GM18951 (cell line): ENCODE measurements around the gene PTGFRN.

ENCODE experiments used
- POLR2A ChIP-seq: IDR thresholded peaks from 4 replicates; pipeline ENCODE4 v1.6.1; 2011; ENCODE audit warnings: mild to moderate bottlenecking; ENCODE audit not compliant: insufficient read length, insufficient read depth; ENCODE audit errors: extremely low read depth
- in situ Hi-C: fragments of 300-500 bp; cut with MboI; formaldehyde crosslinking; loops from one replicate; pipeline ENCODE4 v1.12.0; 2022; ENCODE audit warnings: low sequenced_read_pairs, mixed read lengths, inconsistent platforms; ENCODE audit not compliant: unreplicated experiment

Gene PTGFRN

DNA sequence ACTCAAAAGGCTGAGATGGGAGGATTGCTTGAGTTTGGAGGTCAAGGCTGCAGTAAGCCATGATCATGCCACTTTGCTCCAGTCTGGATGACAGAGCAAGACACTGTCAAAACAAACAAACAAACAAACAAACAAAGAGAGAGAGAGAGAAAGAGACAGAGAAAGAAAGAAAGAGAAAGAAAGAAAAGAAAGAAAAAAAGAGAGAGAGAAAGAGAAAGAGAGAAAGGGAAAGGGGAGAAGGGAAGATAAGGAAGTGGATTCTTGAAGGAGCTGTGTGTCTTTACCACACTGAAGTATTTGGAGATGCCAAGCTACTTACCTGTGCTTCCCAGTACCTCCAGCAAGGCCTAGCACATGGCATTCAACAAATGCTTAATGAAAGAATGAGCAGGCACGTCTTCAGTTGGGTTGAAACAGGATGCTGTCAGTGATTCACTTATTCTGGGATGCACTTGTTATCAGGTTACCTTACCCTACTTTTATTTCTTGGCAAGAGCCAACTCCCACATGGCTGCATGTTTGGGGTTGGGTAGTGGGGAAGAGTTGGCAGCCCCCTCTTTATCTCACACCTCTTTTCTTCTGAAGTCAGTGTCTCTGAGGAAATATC lies 120.7 kb downstream of the PTGFRN start:
- TF ChIP-seq POLR2A, result no peak
- in situ Hi-C loops, result no loop called here

DNA sequence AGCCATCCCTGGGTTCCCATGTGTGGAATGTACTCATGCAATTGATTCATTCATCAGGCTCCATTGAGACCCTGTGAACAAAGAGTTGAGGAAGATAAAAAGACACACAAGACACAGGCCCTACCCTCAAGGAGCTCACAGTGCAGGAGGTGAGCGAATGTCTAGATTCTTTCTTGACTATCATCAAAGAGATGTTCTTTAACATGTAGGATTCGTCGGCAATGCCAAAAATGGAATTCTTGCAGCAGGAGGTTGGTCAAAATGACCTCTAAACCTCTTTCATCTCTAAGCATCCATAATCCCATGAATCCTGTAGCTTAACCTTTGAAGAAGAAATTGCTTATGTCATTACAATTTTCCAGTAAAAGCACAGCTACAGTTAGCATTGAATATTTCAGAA lies 122.5 kb downstream of the PTGFRN start:
- in situ Hi-C loops, result no loop called here
- no peak for TF ChIP-seq POLR2A

DNA sequence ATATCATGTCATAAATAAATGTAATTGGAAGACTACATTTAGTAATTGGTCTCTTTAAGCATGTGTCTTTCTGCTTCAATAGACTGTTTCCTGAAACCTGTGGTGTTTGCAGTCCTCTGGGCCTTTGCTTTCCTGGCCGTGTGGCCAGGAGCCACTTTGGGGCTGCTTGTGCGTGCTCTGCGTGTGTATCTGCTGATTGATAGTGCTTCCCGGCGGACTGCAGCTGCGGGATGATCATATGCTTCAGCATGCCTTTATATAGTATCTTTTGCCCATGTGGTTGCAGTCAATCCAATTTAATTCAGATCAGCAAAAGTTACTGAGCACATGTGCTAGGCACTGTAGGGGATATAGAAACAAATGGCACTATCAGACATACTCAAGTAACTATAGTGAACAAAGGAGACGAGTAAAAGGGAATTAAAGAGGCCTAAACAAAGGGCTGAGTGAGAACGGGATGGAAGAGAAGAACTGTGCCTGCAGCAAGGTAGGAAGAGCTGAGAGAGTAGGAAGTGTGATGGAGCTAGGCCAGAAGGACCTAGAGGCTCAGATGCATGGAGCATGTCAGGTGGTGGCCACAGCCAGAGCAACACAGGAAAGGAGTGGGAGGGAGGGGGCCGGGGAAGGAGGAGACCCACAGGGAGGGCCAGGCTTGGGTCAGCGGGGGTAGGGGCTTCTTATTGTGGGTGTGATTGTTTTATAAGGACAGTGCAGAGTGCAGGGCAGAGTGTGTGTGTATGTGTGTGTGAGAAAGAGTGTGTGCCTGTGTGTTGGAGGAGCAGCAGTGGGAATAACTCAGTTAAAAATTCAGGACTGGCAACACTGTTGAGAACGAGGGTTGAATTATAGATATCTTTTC lies 123.2 kb downstream of the PTGFRN start:
- TF ChIP-seq POLR2A, result no peak

DNA sequence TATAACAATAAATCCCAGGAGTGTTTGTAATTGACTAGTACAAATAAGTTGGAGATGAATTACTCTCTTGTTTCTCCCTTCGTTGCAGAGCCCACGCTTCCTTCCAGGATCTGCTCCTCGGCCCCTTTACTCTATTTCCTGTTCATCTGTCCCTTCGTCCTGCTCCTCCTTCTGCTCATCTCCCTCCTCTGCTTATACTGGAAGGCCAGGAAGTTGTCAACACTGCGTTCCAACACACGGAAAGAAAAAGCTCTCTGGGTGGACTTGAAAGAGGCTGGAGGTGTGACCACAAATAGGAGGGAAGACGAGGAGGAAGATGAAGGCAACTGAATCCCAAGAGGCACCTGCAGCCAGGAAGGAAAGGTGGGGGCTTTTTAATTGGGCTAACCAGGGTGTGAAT lies 124.1 kb downstream of the PTGFRN start:
- TF ChIP-seq POLR2A, result no peak
- in situ Hi-C loops, result no loop called here

More for the DNA sequence above, 123.2 kb downstream of the PTGFRN start:
- in situ Hi-C loops, result no loop called here

DNA sequence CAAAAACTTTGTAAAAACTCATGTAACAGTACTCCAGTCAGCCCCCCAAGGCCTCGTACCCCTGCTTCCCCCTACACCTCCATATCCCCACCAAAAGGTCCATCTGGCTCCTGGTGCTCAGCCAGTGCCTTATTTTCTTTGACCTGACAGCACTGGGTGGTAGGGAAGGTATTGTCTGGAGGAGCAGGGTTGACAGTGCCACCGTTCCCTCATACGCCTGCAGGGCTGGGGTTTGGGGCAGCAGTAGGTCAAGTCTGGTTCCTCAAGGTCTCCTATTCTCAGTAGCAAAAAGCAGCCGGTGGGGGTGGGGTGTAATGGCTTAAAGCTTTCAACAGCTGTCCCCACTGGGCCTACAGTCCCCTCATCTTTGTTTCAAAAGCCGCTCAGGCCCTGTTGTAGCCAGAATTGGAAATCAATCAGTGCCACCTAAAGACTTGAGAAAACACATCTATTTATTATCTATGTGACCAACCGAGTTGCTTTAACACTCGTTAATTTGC lies 125.1 kb downstream of the PTGFRN start:
- no peak for TF ChIP-seq POLR2A
- in situ Hi-C loops, result no loop called here

DNA sequence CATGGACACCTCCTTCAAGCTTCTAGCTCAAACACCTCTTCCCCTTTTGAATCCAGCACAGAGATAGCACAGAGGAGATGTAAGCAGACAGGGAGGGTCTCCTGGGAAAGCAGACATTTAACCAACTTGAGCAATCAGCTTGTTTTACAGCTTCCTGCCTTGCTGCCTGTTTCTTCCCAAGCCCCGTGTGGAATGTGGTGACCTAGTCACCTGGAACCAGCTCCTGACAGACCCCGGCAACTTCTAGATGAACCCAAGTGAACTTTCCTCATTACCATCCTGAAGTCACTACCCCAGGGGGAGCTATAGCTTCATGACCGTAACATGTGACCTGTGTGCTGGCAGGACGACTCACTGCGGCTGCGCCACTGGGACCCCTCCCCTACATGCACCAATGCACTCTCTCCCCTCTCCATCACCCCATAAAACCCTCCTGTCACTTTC lies 126.3 kb downstream of the PTGFRN start:
- in situ Hi-C loops, result no loop called here
- TF ChIP-seq POLR2A, result no peak

DNA sequence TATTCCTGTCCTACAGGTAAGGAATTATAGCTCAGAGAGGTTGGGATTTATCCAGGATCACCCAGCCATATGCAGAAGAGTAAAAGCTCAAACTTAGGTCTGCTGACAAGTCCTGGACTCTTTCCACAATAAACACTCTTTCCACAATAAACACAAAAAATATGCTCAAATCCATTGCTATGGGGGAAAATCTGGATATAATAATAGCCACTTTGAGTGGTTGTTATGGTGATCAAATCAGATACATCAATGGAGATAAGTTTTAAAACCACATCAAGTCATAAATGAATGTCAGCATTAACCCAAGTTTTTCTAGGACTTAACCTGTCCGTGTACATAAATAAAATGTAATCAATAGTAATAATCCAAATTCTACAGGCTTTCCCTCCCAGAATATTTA lies 128.1 kb downstream of the PTGFRN start:
- TF ChIP-seq POLR2A, result no peak
- in situ Hi-C loops, result no loop called here

DNA sequence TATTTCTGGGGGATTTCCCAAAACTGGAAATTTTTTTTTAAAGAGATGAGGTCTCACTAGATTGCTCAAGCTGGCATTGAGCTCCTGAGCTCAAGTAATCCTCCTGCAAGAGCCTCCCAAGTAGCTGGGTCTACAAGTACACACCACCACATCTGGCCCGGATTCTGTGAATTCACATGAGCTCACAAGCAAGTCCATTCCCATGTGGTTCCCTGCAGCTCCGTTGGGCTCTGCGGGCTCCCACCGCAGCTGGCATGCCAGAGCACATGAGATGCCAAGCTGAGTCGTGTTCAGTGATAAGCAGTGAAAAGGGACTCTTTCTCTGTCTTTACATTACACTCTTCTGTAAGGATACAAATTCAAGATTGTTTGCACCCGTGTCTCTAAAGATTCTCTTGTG lies 128.5 kb downstream of the PTGFRN start:
- no peak for TF ChIP-seq POLR2A
- in situ Hi-C loops, result no loop called here
